IPS-18c (cell line): ENCODE data around the gene ARMC2.
"Not testable (repeated sequence)": the region's sequence is repeated elsewhere in the genome, so short reads cannot be mapped to it uniquely, and the experiment has no call there.

ENCODE experiments used
- H3K4me3 ChIP-seq: 2 replicates; pipeline ENCODE4 v1.7.0; 2013; ENCODE audit warnings: low read depth, mild to moderate bottlenecking, low read length, moderate library complexity; ENCODE audit not compliant: insufficient read depth
- H3K9me3 ChIP-seq: one replicate; pipeline ENCODE4 v1.6.1; 2013; ENCODE audit warnings: mild to moderate bottlenecking, low read length, moderate library complexity; ENCODE audit not compliant: control insufficient read depth, insufficient read depth

Gene ARMC2

GRCh38 chr6:108953681-108954080, 105.5 kb downstream of the ARMC2 start:
- Histone ChIP-seq H3K9me3 (no peaks in the 10 kb centered on the region), H3K4me3 (no peak overlapping the region)

- Histone ChIP-seq H3K4me3 (no peak overlapping the region), H3K9me3 (no peaks in the 10 kb centered on the region)
Observed at GRCh38 chr6:108955329-108955949, 107.2 kb downstream of the ARMC2 start.

- H3K9me3 ChIP-seq: no peaks in the 10 kb centered on the region
- H3K4me3 ChIP-seq: no peak overlapping the region
Observed at GRCh38 chr6:108957221-108957620, 109.0 kb downstream of the ARMC2 start.

- H3K9me3 ChIP-seq: no peaks in the 10 kb centered on the region
- H3K4me3 ChIP-seq: no peak overlapping the region
Observed at GRCh38 chr6:108958900-108959770, 110.9 kb downstream of the ARMC2 start.

- H3K9me3 ChIP-seq: no peaks in the 10 kb centered on the region
- H3K4me3 ChIP-seq: no peak overlapping the region
Observed at GRCh38 chr6:108959972-108960582, 111.9 kb downstream of the ARMC2 start.

- no peak overlapping the region for H3K4me3 ChIP-seq
- H3K9me3 ChIP-seq: no peaks in the 10 kb centered on the region
Observed at GRCh38 chr6:108960601-108961000, 112.4 kb downstream of the ARMC2 start.

GRCh38 chr6:108961077-108961476, 112.9 kb downstream of the ARMC2 start:
- Histone ChIP-seq H3K4me3 (no peak overlapping the region), H3K9me3 (no peaks in the 10 kb centered on the region)

- H3K4me3 ChIP-seq: no peak overlapping the region
- no peaks in the 10 kb centered on the region for H3K9me3 ChIP-seq
Observed at GRCh38 chr6:108961985-108962384, 113.8 kb downstream of the ARMC2 start.

GRCh38 chr6:108966251-108966650, 118.0 kb downstream of the ARMC2 start:
- H3K4me3 ChIP-seq: no peak overlapping the region

GRCh38 chr6:108966855-108967755, 118.9 kb downstream of the ARMC2 start:
- H3K9me3 ChIP-seq: no peaks in the 10 kb centered on the region
- no peak overlapping the region for H3K4me3 ChIP-seq

More at GRCh38 chr6:108966251-108966650, 118.0 kb downstream of the ARMC2 start:
- H3K9me3 ChIP-seq: no peaks in the 10 kb centered on the region

GRCh38 chr6:108968325-108969316, 120.4 kb downstream of the ARMC2 start:
- Histone ChIP-seq H3K4me3 (no peak overlapping the region), H3K9me3 (no peaks in the 10 kb centered on the region)

- Histone ChIP-seq H3K9me3 (no peaks in the 10 kb centered on the region), H3K4me3 (no peak overlapping the region)
Observed at GRCh38 chr6:108969776-108970175, 121.6 kb downstream of the ARMC2 start.

GRCh38 chr6:108974201-108974600, 126.0 kb downstream of the ARMC2 start:
- Histone ChIP-seq H3K4me3 (no peak overlapping the region), H3K9me3 (no peaks in the 10 kb centered on the region)

- H3K4me3 ChIP-seq, H3K9me3 ChIP-seq: not testable (repeated sequence)
Observed at GRCh38 chr6:108978638-108979037, 130.4 kb downstream of the ARMC2 start.

GRCh38 chr6:108982154-108983113, 134.2 kb downstream of the ARMC2 start:
- no peak overlapping the region for H3K4me3 ChIP-seq

More at GRCh38 chr6:108982154-108983113, 134.2 kb downstream of the ARMC2 start:
- H3K9me3 ChIP-seq: no peaks in the 10 kb centered on the region
